Dermis blood vessel endothelial cell (primary cell): ENCODE results near the gene LRRC4B. TPM values are rescaled to one million over a fixed set of nuclear protein-coding genes. Genes with fewer than 3 reads are reported as not detected.
"Not testable (repeated sequence)": the region's sequence is repeated elsewhere in the genome, so short reads cannot be mapped to it uniquely, and the experiment has no call there.

Source experiments
- DNase-seq: peaks from one replicate; pipeline ENCODE4 v3.0.0; 2010
- total RNA-seq: library from RNA; depleted of rRNA; stranded (reverse); fragments of >200 nt; gene quantifications from 2 replicates; pipeline ENCODE4 v1.2.3, GENCODE V29; 2014

Gene LRRC4B
- total RNA-seq, 1 donor from 2014 or later, result under 0.01 TPM

- no peak for DNase-seq
Measured at GRCh38 chr19:50482271-50482855, 85.9 kb downstream of the LRRC4B start.

GRCh38 chr19:50481351-50482149, 86.7 kb downstream of the LRRC4B start:
- DNase-seq, result no peak

GRCh38 chr19:50480281-50481111, 87.7 kb downstream of the LRRC4B start:
- no peak for DNase-seq

- no peak for DNase-seq
Measured at GRCh38 chr19:50479761-50480251, 88.4 kb downstream of the LRRC4B start.

- DNase-seq, result peak; percentile 73
Measured at GRCh38 chr19:50478901-50479715, 89.1 kb downstream of the LRRC4B start.

GRCh38 chr19:50477751-50478515, 90.3 kb downstream of the LRRC4B start:
- no peak for DNase-seq

GRCh38 chr19:50476907-50477238, 91.4 kb downstream of the LRRC4B start:
- DNase-seq, result no peak

- DNase-seq, result peak; percentile 98
Measured at GRCh38 chr19:50476224-50476906, 91.9 kb downstream of the LRRC4B start, which contains the start of the genes EMC10 and GARIN5A. EMC10 (plus strand) TSS chr19:50476507; CDS start chr19:50476545, 38 bp downstream. GARIN5A (minus strand) TSS chr19:50476848; CDS start chr19:50476388, 460 bp downstream.

GRCh38 chr19:50475736-50476223, 92.5 kb downstream of the LRRC4B start:
- no peak for DNase-seq

GRCh38 chr19:50475101-50475568, 93.1 kb downstream of the LRRC4B start:
- no peak for DNase-seq

- not testable (repeated sequence) for DNase-seq
Measured at GRCh38 chr19:50473336-50473735, 94.9 kb downstream of the LRRC4B start.

GRCh38 chr19:50468818-50469217, 99.4 kb downstream of the LRRC4B start:
- DNase-seq, result no peak

GRCh38 chr19:50467566-50467965, 100.7 kb downstream of the LRRC4B start:
- DNase-seq, result no peak

Other genes starting within 250 kb of the LRRC4B start
- gene KCNC3, start 239.1 kb downstream of the LRRC4B start, total RNA-seq, result 0.51 TPM in 2 replicates
- gene NAPSA, start 202.8 kb downstream of the LRRC4B start, total RNA-seq, result not detected in 2 replicates
- 83.6 and 92.5 TPM in 2 replicates for gene NR1H2, start 192.0 kb downstream of the LRRC4B start, total RNA-seq
- 40.8 and 77.4 TPM in 2 replicates for gene POLD1, start 184.1 kb downstream of the LRRC4B start, total RNA-seq
- not detected in 2 replicates for gene SPIB, start 149.5 kb downstream of the LRRC4B start, total RNA-seq
- 0.05 TPM in 1 of 2 replicates, not detected in the other for gene MYBPC2, start 135.5 kb downstream of the LRRC4B start, total RNA-seq
- gene EMC10, start 91.9 kb downstream of the LRRC4B start, total RNA-seq, result 63.0 and 77.3 TPM in 2 replicates
- gene GARIN5A, start 91.6 kb downstream of the LRRC4B start, total RNA-seq, result 0.05 and 0.17 TPM in 2 replicates
- gene JOSD2, start 57.2 kb downstream of the LRRC4B start, total RNA-seq, result 18.0 and 18.2 TPM in 2 replicates
- not detected in 2 replicates for gene ASPDH, start 54.5 kb downstream of the LRRC4B start, total RNA-seq
- gene SYT3, start 71.4 kb upstream of the LRRC4B start, total RNA-seq, result under 0.01 TPM in 1 of 2 replicates, not detected in the other
- gene C19orf81, start 81.0 kb upstream of the LRRC4B start, total RNA-seq, result 0.28 TPM in 1 of 2 replicates, not detected in the other
- 0.09 and 0.17 TPM in 2 replicates for gene SHANK1, start 151.4 kb upstream of the LRRC4B start, total RNA-seq
- 0.17 and 0.84 TPM in 2 replicates for gene CLEC11A, start 154.9 kb upstream of the LRRC4B start, total RNA-seq
- not detected in 2 replicates for gene GPR32, start 202.0 kb upstream of the LRRC4B start, total RNA-seq
- gene ACP4, start 222.0 kb upstream of the LRRC4B start, total RNA-seq, result not detected in 2 replicates